ENCODE results near the gene TEX13B.
"Not testable (repeated sequence)": the region's sequence is repeated elsewhere in the genome, so short reads cannot be mapped to it uniquely, and the experiment has no call there.

Gene TEX13B, protein sequence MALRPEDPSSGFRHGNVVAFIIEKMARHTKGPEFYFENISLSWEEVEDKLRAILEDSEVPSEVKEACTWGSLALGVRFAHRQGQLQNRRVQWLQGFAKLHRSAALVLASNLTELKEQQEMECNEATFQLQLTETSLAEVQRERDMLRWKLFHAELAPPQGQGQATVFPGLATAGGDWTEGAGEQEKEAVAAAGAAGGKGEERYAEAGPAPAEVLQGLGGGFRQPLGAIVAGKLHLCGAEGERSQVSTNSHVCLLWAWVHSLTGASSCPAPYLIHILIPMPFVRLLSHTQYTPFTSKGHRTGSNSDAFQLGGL

DNA sequence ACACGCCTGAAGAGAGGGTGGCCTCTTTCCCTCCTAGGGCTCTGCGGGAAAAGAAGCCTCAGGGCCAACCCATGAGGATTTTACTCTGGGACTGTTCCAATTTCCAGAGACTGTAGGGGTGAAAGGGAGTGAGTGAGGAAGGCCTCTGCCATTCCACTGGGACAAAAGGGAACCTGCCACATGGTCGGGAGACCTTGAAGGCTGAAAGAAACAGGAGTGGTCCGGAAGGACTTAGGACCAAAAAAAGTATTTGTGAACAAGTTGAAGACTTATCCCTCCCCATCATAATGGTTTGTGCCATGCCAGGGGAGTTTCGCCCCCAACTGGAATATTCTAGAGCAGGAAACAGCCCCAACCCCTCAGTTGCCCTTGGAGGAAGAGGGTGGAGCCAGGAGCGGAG is at the start of gene TEX13B:
Gene TEX13B, minus strand, starts transcription at position 15 of the 400 bp plus-strand sequence. CDS start 243 bp downstream, outside the sequence.
- DNase-seq, result no peak

DNA sequence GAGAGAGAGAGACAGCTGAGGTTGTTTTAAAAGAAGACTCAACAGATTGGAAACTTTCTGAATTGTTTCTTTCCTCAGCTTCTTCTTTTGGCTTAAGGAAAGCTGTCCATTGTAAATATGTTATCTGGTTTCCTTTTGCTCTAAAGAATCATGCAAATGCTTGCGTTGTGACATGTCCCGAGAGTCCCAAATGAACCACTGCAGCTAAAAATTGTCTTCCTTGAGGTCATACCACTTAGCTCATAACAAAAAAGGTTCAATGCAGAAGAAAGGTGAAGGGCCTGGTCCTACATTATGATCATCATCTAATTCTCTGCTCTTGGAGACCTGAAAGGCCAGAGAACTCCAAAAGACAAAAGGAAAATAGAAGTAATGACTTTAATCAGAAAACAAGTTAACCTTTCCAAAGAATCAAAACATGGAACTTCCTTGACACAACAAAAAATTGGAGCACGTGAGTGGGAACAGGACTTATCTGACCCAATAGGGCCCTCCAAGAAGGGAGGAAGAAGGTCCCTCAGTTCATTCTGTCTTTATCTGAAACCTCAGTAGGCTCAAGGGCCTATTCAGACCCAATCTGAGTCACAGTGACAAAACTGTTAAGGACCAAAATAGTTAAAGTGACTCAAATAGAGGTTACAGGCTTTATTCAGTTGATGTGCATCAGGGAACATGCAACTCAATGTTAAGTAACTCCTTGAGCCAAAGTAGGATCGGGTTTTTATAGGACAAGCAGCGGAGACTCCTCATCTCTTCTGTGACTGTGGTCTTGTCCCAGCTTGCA is 48.0 kb upstream of the TEX13B start:
- DNase-seq, result no peak

DNA sequence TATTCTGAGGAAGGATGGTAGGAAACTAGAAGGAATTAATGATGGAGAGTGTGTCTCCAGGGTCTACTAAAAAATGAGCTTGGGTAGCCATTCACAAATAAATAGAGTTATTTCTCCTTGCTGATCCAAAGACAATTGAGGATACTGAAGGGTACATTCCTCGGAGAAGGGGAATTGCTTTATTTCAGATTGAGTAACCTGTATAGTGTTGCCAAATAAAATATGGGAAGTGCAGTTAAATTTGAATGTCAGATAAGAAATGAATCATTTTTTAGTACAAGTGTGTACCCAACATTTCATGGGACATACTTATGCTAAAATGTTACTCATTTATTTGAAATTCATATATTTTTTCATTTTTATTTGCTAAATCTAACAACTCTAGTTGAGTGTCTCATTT is 46.7 kb upstream of the TEX13B start:
- DNase-seq, result no peak

DNA sequence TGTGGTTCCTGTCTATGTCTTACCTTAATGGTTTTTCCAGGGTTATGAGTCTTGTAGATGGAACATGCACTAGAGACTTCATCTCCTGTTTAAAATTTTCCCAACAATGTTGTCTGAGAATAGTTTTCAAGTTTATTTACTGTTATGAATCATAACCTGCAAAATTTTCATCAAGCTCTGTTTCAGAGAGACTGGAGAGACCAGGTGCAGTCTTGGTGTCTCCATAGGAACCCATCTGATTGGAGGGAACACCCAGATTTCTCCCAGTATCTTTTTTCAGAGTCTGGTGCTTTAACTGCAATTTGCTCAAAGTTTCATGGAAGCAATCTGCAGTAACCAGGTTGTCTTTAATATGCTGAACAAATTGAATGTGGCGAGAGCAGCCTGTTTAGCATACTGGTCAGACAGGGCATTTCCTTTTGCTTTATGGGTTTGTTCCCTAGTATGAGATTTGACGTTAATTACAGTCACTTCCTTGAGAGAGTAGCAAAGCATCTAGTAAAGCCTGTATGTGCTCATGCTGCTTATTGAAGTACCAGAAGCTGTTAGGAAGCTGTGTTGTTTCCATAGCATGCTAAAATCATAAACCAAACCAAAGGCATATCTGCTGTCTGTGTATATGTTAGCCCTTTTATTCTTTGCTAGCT is 43.9 kb upstream of the TEX13B start:
- no peak for DNase-seq

DNA sequence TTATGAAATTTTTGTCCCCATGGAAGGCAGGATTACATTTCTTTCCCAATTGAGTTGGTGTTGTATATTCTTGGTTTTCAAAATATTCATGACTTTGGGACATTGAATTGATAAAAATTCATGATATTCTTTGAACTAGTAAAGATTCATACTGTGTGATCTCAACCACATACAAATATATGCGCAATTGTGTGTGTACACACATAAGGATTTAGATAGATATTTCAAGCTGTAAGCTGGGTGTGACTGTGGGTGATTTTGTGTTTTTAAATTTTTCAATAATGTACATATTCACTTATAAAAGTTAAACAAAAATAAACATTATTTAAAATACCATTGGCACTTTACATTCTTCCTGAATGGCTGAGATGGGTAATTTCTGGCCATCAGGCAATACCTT is 43.2 kb upstream of the TEX13B start:
- DNase-seq, result no peak

DNA sequence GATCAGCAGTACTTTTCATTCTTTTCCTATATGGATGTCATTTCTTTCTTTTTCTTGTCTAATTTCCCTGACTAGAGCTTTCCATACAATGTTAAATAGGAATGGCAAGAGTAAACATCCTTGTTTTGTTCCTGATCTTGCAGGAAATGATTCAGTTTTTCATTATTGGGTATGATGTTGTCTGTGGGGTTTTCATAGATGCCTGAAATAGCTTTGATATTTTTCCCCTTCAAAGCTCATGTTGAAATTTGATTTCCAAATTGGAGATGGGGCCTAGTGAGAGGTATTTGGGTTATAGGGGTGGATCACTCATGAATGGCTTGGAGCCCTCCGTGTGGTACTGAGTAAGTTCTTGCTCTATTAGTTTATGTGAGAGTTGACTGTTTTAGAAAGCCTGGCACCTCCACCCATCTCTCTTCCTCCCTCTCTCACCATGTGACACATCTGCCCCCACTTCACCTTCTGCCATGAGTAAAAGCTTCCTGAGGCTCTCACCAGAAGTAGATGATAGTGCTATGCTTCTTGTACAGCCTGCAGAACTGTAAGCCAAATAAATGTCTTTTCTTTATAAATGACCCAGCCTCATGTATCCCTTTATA is 40.4 kb upstream of the TEX13B start:
- DNase-seq, result peak; percentile 6 to 22

DNA sequence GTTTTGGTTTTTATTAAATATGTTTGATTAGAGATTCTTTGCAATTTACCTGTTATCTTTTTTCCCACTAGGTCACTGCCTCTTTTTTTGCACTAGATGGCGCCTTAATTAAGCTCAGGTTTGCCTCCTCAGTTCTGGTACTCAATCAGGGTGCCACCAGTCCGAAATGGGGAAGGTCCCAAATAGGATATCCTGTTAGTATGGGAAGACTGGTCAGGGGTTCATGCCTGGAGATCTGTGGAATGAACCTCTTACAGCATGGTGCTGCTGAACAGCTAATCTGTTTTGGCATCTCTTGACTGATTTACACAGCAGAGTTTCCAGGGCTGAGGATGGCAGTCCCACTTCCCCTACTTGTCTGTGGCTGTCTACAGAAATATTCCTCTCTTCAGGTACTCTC is 38.5 kb upstream of the TEX13B start:
- no peak for DNase-seq

DNA sequence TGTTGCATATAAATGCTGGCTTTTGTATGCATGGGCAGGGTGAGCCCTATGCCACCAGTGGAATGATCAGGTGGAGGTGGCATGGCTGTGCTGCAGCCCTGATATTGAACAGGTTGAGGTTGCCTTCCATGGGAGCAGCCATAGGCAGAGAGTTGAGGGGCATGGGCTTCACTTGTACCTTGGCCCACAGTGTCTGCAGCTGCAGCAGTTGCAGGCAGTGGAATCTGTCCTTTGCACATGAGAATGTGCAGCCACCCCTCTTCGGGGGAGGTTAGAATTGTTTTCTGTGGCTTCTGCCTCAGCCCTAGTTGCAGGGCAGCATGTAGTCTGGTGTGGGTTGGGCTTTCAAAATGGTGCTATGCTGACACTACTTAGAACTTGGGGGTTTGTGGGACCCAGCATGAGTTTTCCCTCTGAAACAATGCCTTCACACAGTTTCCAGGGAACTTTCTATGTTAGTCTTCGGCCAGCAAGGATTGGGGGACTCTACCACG is 37.3 kb upstream of the TEX13B start:
- DNase-seq, result no peak

DNA sequence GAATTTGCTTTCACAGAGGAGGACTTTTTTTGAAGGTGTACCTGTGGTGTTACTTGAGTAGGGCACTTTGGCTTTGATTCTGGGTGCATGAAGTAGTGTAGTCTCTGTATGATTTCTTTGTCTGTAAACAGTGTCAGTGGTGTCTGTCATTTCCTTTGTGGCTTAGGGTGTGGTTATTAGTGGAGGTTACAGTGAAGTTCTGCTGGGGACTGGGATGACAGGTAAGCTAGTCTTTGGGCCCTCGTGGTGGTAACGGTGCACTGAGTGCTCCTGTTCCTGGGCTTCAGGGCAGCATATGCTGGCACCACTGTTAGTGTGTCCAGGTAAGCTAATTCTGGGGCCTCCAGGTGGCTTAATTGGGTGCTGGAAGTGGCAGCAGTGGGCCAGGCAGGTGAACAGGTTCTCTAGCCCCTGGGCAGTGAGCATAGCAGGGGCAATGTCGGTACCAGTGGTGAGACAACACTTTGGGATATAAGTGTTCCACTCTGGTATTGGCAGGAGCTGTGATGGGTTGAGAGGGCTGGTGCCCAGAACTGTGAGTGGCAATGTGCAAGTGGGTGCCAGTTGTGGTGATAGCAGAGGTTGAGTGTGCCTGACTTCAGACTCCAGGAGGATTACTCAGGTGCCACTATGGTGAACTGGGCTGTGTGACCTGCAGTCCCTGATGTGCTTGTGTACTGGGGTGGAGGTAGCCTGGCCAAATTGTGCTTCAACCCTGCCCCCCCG is 36.6 kb upstream of the TEX13B start:
- DNase-seq, result peak in 1 of 2 donors; percentile 22

DNA sequence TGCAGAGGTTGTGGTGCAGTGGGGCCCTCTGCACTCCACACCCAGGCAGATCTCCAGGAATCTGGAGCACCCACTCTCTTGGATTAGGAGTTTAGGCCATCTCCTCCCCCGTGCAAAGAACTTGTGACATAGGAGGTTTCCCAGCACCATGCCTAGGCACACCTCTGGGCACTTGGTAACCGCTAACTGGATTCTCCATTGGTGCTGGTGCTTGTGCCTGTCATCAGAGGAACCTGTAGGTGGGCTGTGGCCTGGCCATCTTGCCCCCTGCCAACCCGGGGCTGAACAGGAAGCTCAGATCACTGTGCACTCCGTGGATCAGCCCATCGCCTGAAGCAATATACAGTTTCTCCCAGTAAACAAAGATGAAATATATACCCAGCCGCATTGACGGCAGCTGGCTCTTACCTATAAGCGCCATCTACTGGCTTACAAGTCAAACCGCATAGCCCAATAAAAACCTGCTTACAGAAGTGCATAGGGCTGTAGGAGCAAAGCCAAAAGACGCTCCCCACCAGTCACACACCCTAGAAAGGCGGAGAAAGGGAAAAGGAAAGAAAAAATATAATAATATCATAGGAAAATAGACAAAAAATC is 19.1 kb upstream of the TEX13B start:
- peak; percentile 10 to 18 for DNase-seq

DNA sequence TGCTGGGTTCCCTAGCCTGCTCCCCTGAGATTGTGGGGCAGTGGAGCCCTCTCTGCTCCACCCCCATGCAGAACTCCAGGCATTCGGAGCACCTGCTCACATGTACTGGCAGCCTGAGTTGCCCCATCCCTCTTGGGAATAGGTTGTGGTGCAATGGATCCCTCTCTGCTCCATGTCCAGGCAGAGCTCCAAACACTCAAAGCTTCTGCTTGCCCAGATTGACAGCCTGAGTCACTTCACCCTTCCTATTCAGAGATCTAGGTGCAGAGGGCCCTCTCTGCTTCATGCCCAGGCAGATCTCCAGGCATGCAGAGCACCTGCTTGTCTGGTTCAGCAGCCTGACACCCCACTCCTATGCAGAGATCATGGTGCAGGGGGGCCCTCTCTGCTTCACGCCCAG is 18.6 kb upstream of the TEX13B start:
- no peak for DNase-seq

DNA sequence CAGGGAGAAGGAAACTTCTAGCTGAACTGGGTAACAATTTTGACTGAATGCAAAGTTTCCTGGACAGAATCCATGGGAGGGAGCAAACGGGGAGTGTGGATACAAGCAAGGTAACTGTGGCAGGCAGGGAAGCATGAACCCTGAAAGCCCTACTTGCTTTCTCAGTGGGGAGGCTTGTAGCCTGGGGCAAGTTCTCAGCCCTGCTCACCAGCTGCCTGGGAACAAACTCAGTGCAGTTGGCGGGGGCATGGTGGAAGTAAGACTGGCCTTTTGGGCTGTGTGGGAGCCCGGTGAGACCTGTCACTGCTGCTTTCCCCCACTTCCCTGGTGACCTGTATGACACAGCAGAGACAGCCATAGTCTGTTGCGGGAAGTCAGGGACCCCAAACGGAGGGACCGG is 14.0 kb upstream of the TEX13B start:
- no peak for DNase-seq

DNA sequence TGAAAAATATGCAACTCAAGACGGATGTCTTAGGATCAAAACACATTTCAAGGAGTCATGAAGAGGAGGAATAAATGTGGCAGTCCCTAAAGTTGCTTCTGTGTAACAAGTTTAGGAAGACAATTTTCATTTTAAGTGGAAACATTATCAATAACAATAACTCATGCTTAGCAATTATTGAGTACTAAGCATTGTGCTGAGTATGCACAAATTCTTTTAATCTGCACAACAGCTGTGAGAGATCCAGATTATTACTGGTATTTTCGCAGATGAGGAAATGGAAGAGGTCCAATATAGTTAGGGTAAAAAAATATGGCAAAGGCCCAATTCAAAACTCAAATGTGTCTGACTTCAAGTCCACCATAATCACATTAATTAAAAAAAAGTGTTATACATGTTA is 2.9 kb upstream of the TEX13B start:
- no peak for DNase-seq

DNA sequence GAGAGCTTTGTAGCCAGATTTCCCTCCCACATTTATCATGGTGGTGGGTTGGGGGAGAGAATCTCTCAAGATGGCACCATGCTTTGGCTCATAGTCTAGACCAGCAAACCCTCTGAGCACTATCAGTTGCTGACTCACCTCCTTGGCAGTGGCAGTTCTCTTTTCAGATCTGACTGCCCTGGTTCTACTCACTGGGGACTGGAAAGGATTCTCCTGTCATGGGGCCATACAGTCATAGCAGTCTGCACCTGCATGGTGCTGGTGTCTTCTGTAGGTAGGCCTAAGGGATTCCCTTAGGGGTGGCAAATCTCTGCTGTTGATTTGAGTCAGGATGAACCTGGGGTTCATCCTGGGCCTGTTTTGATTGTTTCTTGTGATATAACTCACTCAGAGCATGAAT is 2.6 kb downstream of the TEX13B start:
- no peak for DNase-seq

DNA sequence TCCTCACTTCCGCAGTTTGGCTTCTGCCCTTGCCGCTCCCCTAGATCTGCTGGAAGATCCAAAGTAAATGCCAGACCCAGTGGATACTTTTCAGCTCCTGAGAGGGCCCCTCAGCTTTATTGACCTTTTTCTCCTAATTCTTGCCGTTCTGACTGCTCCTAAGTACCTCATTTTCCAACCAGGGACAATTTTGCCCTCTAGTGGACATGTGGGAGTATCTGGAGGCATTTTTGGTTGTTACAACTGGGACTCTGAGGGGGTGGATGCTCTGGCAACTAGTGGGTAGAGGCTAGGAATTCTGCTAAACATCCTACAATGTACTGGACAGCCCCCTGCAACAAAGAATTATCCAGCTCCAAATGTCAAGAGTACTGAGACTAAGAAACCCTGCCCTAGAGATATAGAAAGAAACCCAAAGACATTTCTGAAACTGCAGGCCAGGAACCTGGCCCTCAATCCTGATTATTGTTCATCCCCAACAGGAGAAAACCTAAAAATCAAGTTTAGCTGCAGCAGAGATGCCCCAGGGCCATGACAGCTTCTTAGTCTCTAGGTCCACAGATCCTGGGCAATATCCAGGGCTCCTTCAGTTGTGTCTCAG is 3.4 kb downstream of the TEX13B start:
- no peak for DNase-seq

DNA sequence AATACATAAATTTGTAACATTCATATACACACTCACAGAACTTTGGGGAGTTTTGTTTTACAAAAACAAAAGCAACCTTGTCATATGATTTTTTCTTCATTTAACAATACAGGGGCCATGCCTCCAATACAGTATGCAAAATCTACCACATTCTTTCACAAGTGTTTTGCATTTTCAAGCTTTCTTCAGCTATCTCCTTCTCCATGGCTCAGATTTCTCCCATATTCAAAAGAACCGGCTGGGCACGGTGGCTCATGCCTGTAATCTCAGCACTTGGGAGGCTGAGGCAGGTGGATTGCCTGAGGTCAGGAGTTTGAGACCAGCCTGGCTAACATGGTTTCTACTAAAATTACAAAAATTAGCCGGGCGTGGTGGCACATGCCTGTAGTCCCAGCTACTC is 4.1 kb downstream of the TEX13B start:
- no peak for DNase-seq

DNA sequence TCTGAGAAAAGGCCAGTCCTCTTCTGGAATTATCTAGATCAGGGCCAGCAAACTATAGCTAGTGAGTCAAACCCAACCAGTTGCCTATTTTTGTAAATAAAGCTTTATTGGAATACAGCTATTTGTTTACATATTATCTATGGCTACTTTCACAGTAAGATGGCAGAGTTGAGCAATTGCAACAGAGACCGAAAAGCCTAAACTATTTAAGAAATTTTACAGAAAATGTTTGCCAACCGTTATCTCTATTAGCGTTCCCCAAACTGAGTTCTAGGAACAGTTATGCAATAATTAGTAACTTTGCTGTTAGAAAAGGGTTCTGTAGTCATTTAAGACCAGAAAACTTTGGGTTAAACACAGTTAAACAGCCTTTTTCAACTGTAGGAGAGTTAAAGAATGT is 10.5 kb downstream of the TEX13B start:
- no peak for DNase-seq

DNA sequence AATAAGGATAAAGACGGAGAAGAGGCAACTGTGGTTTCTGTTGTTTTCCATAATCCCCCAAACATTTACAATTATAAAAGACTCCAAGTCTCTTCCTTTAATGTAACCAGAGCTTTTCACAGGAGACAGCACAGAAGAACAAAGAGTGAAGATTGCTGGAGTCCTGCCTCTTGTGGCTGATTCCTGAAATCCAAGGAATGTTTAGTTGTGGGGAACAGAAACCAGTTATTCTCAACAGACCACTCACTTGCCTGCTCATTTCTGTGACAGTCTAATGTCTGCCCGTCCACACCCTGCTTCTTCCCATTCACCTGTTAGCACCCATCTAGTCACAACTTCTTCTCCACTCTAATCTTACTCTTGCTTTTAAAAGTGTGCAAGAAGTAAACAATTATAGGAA is 12.1 kb downstream of the TEX13B start:
- DNase-seq, result no peak

DNA sequence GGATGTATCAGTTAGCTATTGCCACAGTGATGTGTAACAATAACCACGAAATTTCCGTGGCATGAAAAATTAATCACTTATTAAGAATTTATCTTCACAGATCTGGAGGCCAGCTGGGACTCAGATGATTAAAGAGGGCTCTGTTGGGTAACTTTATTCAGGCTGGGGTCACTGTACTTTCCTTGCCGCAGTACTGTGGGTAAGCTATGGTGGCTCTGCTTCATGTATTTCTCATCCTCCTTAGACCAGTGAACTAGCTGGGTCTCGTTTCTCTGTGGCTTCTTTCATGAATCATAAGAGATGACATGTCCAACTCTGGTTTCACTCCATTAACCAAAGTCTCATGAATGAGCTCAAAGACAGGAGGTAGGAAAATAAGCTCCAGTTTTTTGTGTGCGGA is 13.5 kb downstream of the TEX13B start:
- no peak for DNase-seq

DNA sequence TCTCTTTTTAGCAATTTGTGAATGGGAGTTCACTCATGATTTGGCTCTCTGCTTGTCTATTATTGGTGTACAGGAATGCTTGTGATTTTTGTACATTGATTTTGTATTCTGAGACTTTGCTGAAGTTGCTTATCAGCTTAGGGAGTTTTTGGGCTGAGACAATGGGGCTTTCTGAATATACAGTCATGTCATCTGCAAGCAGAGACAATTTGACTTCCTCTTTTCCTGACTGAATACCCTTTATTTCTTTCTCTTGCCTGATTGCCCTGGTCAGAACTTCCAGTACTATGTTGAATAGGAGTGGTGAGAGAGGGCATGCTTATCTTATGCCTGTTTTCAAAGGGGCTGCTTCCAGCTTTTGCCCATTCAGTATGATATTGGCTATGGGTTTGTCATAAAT is 26.8 kb downstream of the TEX13B start:
- not testable (repeated sequence) for DNase-seq

DNA sequence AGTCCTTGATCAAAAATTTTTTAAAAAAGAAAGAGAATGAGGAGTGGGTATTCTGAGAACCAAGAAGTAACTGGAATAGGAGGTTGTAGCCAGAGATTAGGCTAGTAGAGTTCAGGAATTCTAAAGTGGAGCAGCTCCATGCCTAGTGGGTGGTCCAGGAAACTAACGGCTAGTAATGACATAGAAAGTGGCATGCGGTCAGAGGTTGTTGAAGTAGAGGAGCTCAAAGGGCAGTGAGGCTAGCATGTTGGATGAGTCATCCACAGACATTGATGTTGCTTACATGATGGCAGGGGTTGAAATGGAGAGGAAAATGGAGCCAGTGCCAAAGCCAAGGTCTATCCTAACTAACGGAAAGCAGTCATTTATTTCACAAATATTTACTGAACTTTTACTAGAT is 42.1 kb downstream of the TEX13B start:
- DNase-seq, result no peak

DNA sequence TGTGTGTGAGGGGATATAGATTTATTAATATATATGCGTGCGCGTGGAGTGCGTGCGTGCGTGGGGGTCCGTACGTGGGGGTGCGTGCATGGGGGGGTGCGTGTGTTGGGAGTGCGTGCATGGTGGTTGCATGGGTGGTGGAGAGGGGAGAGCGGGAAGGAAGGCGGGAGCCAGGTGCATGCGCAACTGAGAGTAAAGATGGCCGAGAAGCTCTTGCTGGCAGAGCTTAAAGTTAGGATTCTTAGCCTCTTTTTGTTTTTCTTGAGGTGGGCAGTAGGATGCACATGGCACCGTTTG is 45.8 kb downstream of the TEX13B start:
- DNase-seq, result no peak
